Activated T-helper 1 cell treated with anti-CD3 and anti-CD28 coated beads, Interleukin-12 subunit alpha, Interleukin-12 subunit beta, Interleukin-2, Interleukin-4 antibody, amounts not matched to agents 30 ng/mL and 10 ng/mL and 1 ng/mL, durations not matched to agents 14 hours and 24 hours and 36 hours (primary cell): ENCODE data around the gene MALSU1. TPM values are rescaled to one million over a fixed set of nuclear protein-coding genes. Genes with fewer than 3 reads are reported as not detected.

Experiments
- DNase-seq: peaks from one replicate; pipeline ENCODE4 v3.0.0; 2021; ENCODE audit warnings: low spot score
- H3K27ac Mint-ChIP-seq: one replicate; pipeline ENCODE4 v1.8.0; 2021; ENCODE audit warnings: mild to moderate bottlenecking, mixed read lengths
- H3K27me3 Mint-ChIP-seq: one replicate; pipeline ENCODE4 v1.8.0; 2022; ENCODE audit warnings: mild to moderate bottlenecking, moderate library complexity, mixed read lengths; ENCODE audit not compliant: insufficient read depth
- H3K36me3 Mint-ChIP-seq: one replicate; pipeline ENCODE4 v1.8.0; 2021; ENCODE audit warnings: low read depth, mixed read lengths
- H3K4me1 Mint-ChIP-seq: one replicate; pipeline ENCODE4 v1.8.0; 2021; ENCODE audit warnings: low read depth, mixed read lengths
- H3K4me3 Mint-ChIP-seq: one replicate; pipeline ENCODE4 v1.8.0; 2021; ENCODE audit warnings: mild to moderate bottlenecking, moderate library complexity, mixed read lengths
- H3K9me3 Mint-ChIP-seq: one replicate; pipeline ENCODE4 v1.8.0; 2021; ENCODE audit warnings: mixed read lengths
- intact Hi-C: fragments of 100-400 bp; cut with micrococcal nuclease; formaldehyde crosslinking; loops from one replicate; pipeline ENCODE4 v1.15.1; 2024
- total RNA-seq: library from RNA; stranded (reverse); gene quantifications from 2 replicates; pipeline ENCODE4 v1.2.3, GENCODE V29; 2022

The MALSU1 gene
- total RNA-seq, 1 donor from 2014 or later = 92.3 TPM

DNA sequence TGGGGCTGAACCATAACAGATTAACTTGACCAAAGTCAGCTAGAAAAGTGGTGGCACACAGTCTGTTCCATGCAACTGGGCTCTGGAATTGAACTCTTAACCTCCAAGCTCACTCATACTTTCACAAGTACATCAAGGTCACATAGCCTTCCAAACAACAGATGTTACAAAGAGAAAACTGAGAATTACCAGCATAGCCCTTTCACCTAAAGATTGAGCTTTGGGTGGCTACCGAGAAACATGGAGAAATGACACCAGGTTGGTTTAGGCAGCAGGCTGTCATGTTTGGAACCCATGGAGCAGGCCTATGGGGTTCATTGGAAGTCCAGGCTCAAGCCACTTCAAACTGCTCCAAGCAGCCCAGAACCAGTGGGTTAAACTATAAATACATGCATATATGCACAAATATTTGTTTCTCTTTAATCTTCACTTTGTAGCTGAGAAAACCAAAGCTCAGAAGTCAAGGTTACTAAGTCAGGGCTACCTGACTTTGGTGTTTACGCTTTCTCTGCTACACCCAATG is 59.1 kb downstream of the MALSU1 start:
- Mint-ChIP-seq H3K4me1 (peaks cover 26% of the 10 kb centered on the region), H3K9me3 (no peaks in the 10 kb centered on the region), H3K36me3 (no peaks in the 10 kb centered on the region), H3K27ac (no peak overlapping the region), H3K4me3 (no peak overlapping the region), H3K27me3 (peaks cover 43% of the 10 kb centered on the region)
- no peak for DNase-seq
- intact Hi-C loops = loop anchor here (5.0 to 10.0 kb wide), 3 partner anchors 251 to 1217 kb away; partner anchors contain the start of genes KLHL7 and PALS2

Other genes with a start within 250 kb of the MALSU1 start
- gene KLHL7, start 193.6 kb upstream of the MALSU1 start, total RNA-seq = 18.2 and 19.7 TPM in 2 replicates
- 52.7 and 55.2 TPM in 2 replicates for gene NUP42, start 117.3 kb upstream of the MALSU1 start, total RNA-seq
- 0.83 and 1.2 TPM in 2 replicates for gene GPNMB, start 52.6 kb upstream of the MALSU1 start, total RNA-seq
- gene IGF2BP3, start 171.2 kb downstream of the MALSU1 start, total RNA-seq = 2.5 and 2.7 TPM in 2 replicates
- gene TRA2A, start 232.6 kb downstream of the MALSU1 start, total RNA-seq = 98.6 and 103 TPM in 2 replicates